Neutrophil (primary cell): ENCODE results near the gene SYNGR2.
A peak's percentile ranks its signal among the peaks of the same experiment; 100 is the strongest.

Experiments
- H3K27ac ChIP-seq: fragments of 200-600 bp; sonication (generic); 2 replicates; pipeline ENCODE4 v1.5.1; 2016; ENCODE audit warnings: mild to moderate bottlenecking, moderate library complexity
- H3K27me3 ChIP-seq: fragments of 200-600 bp; sonication (generic); 2 replicates; pipeline ENCODE4 v1.6.0; 2016; ENCODE audit warnings: mild to moderate bottlenecking
- H3K36me3 ChIP-seq: fragments of 200-600 bp; sonication (generic); 2 replicates; pipeline ENCODE4 v1.5.1; 2017
- H3K4me1 ChIP-seq, 2 experiments: fragments of 200-600 bp in 1 of 2; sonication (generic) in 1 of 2; 1 replicate in 1 of 2; 2 replicates in 1 of 2; pipeline versions ENCODE4 v1.5.1 to v1.6.1; 2013 to 2016; ENCODE audit warnings: low read depth in 1 of 2, low read length in 1 of 2, mild to moderate bottlenecking in 1 of 2, moderate library complexity in 1 of 2; ENCODE audit not compliant: control insufficient read depth in 1 of 2, insufficient read depth in 1 of 2
- H3K4me3 ChIP-seq, 2 experiments: fragments of 200-600 bp in 1 of 2; sonication (generic) in 1 of 2; 1 replicate in 1 of 2; 2 replicates in 1 of 2; pipeline ENCODE4 v1.5.1; 2013 to 2016; ENCODE audit warnings: low read depth in 1 of 2, low read length in 1 of 2, mild to moderate bottlenecking in 1 of 2, moderate library complexity in 1 of 2
- H3K9me3 ChIP-seq: fragments of 200-600 bp; sonication (generic); 2 replicates; pipeline ENCODE4 v1.5.1; 2016
- CTCF ChIP-seq: fragments of 200-600 bp; sonication (generic); IDR thresholded peaks from 2 replicates; pipeline ENCODE4 v1.5.1; 2016; ENCODE audit warnings: antibody characterized with exemption

The SYNGR2 gene

GRCh38 chr17:78125138-78125913 lies 43.1 kb upstream of the SYNGR2 start:
- Histone ChIP-seq H3K36me3 (peaks cover 60% of the 10 kb centered on the region), H3K27ac (peak overlapping the region; percentile 98), H3K4me3 (peak overlapping the region; percentile 1 to 87), H3K9me3 (no peaks in the 10 kb centered on the region), H3K27me3 (no peaks in the 10 kb centered on the region), H3K4me1 (peaks cover 76 to 96% of the 10 kb centered on the region in 2 experiments)
- TF ChIP-seq CTCF, result no peak

- Histone ChIP-seq H3K27me3 (no peaks in the 10 kb centered on the region), H3K36me3 (peaks cover 52% of the 10 kb centered on the region), H3K9me3 (no peaks in the 10 kb centered on the region), H3K4me3 (peak overlapping the region; percentile 80 to 87), H3K4me1 (peaks cover 78 to 91% of the 10 kb centered on the region in 2 experiments), H3K27ac (peak overlapping the region; percentile 98)
- no peak for TF ChIP-seq CTCF
Measured at GRCh38 chr17:78125976-78126894, 42.1 kb upstream of the SYNGR2 start.

- H3K27ac ChIP-seq, result peak overlapping the region; percentile 98
- H3K27me3 ChIP-seq, result no peaks in the 10 kb centered on the region
- H3K4me1 ChIP-seq, result peaks cover 76 to 91% of the 10 kb centered on the region in 2 experiments
Measured at GRCh38 chr17:78126895-78127238, 41.5 kb upstream of the SYNGR2 start.

GRCh38 chr17:78127239-78127887 lies 41.0 kb upstream of the SYNGR2 start:
- H3K9me3 ChIP-seq, result no peaks in the 10 kb centered on the region
- TF ChIP-seq CTCF, result no peak
- peak overlapping the region; percentile 80 to 87 for H3K4me3 ChIP-seq
- H3K4me1 ChIP-seq, result peaks cover 74 to 91% of the 10 kb centered on the region in 2 experiments
- H3K27me3 ChIP-seq, result no peaks in the 10 kb centered on the region
- H3K27ac ChIP-seq, result peak overlapping the region; percentile 98
- peaks cover 41% of the 10 kb centered on the region for H3K36me3 ChIP-seq

More at GRCh38 chr17:78126895-78127238, 41.5 kb upstream of the SYNGR2 start:
- Histone ChIP-seq H3K4me3 (peak overlapping the region; percentile 80 to 87), H3K9me3 (no peaks in the 10 kb centered on the region), H3K36me3 (peaks cover 46% of the 10 kb centered on the region)
- TF ChIP-seq CTCF, result no peak

- Histone ChIP-seq H3K4me1 (peaks cover 81 to 92% of the 10 kb centered on the region in 2 experiments), H3K36me3 (peaks cover 38% of the 10 kb centered on the region), H3K4me3 (peak overlapping the region; percentile 80 to 87), H3K9me3 (no peaks in the 10 kb centered on the region), H3K27me3 (no peaks in the 10 kb centered on the region), H3K27ac (peak overlapping the region; percentile 98)
- no peak for TF ChIP-seq CTCF
Measured at GRCh38 chr17:78127888-78128550, 40.4 kb upstream of the SYNGR2 start.
